K562 (cell line): ENCODE results near the gene NPM1. TPM values are rescaled to one million over a fixed set of nuclear protein-coding genes. Genes with fewer than 3 reads are reported as not detected.
A peak's percentile ranks its signal among the peaks of the same experiment; 100 is the strongest.

ENCODE experiments used
- ATAC-seq: fragments of 200-7000 bp; cut with Tn5 transposase; 3 replicates; pipeline ENCODE4 v1.9.1; 2020; ENCODE audit warnings: moderate library complexity
- BruUV-seq: library from RNA; stranded (reverse); fragments of 400-500 nt; replicated peaks from 2 replicates; lab custom pipeline; 2021; lab: Mats Ljungman, UMichigan
- CTCF ChIA-PET: fragments of 300-600 bp; formaldehyde crosslinking; extraction: SDS; loops from one replicate; lab custom pipeline; 2021; ENCODE audit warnings: low intra/inter-chr PET ratio; lab: Yijun Ruan, JAX
- POLR2A ChIA-PET: fragments of 300-600, 350-650 bp; sonication (Branson Sonifier 250); formaldehyde crosslinking; extraction: SDS; loops from one replicate; lab custom pipeline; 2021; ENCODE audit warnings: antibody characterized with exemption, inconsistent platforms; lab: Yijun Ruan, JAX
- DNase-seq, 4 experiments: peaks; one replicate each; pipeline versions ENCODE4 v3.0.0 to v3.0.0-alpha.2; 2011 to 2018; ENCODE audit warnings: low spot score in 3 of 4, mixed read lengths in 3 of 4; ENCODE audit errors: extremely low read depth in 1 of 4
- FAIRE-seq: peaks from 2 replicates; lab custom pipeline; 2011; peaks lifted over from hg19 to GRCh38; lab: Jason Lieb, UNC
- H2AFZ ChIP-seq: 2 replicates; pipeline ENCODE4 v1.6.0; 2011; ENCODE audit warnings: low read depth, low read length, control low read depth, inconsistent platforms
- H3K27ac ChIP-seq: fragments of 200-600 bp; 3 replicates; pipeline ENCODE4 v1.8.0; 2011; ENCODE audit warnings: low read depth, mild to moderate bottlenecking, control low read depth, inconsistent platforms, low read length, moderate library complexity, mixed read lengths; ENCODE audit errors: extremely low read depth
- H3K27me3 ChIP-seq, 2 experiments: fragments of 300-600 bp in 1 of 2; 2 replicates in 1 of 2; 3 replicates in 1 of 2; pipeline versions ENCODE4 v1.6.0 to v1.8.0; 2011; ENCODE audit warnings: inconsistent platforms in 2 of 2, low read length in 2 of 2, mild to moderate bottlenecking in 1 of 2, mixed read lengths in 1 of 2, moderate library complexity in 1 of 2; ENCODE audit not compliant: control insufficient read depth in 2 of 2, insufficient read depth in 2 of 2
- H3K36me3 ChIP-seq: fragments of 300-600 bp; 3 replicates; pipeline ENCODE4 v1.8.0; 2011; ENCODE audit warnings: mild to moderate bottlenecking, low read length, inconsistent platforms; ENCODE audit not compliant: control insufficient read depth, insufficient read depth
- H3K4me1 ChIP-seq, 2 experiments: fragments of 200-600 bp in 1 of 2; replicated peaks in 1 of 2; 2 replicates in 1 of 2; 3 replicates in 1 of 2; pipeline versions ENCODE4 v1.5.1 to v1.8.0; 2011; ENCODE audit warnings: inconsistent platforms in 2 of 2, low read length in 2 of 2, mild to moderate bottlenecking in 1 of 2, mixed read lengths in 1 of 2, moderate library complexity in 1 of 2; ENCODE audit not compliant: control insufficient read depth in 2 of 2, insufficient read depth in 2 of 2
- H3K4me2 ChIP-seq: 2 replicates; pipeline ENCODE4 v1.6.1; 2011; ENCODE audit warnings: low read length, control low read depth, inconsistent platforms, mixed read lengths; ENCODE audit not compliant: insufficient read depth
- H3K4me3 ChIP-seq: fragments of 200-600 bp; sonication (generic), shearing (Covaris generic); 2 replicates; pipeline ENCODE4 v1.5.1; 2016; ENCODE audit warnings: control low read depth, inconsistent platforms
- H3K79me2 ChIP-seq: fragments of 200-600 bp; 3 replicates; pipeline ENCODE4 v1.8.0; 2011; ENCODE audit warnings: low read length, inconsistent platforms; ENCODE audit not compliant: control insufficient read depth, insufficient read depth
- H3K9ac ChIP-seq, 2 experiments: 2 replicates each; pipeline versions ENCODE4 v1.6.0 to v1.6.1; 2011; ENCODE audit warnings: low read depth in 2 of 2, low read length in 2 of 2, control low read depth in 1 of 2, inconsistent platforms in 1 of 2, mild to moderate bottlenecking in 1 of 2, mixed read lengths in 1 of 2; ENCODE audit not compliant: insufficient read depth in 1 of 2
- H3K9me1 ChIP-seq: one replicate; pipeline ENCODE4 v1.6.0; 2011; ENCODE audit warnings: inconsistent platforms, mild to moderate bottlenecking, low read length, moderate library complexity; ENCODE audit not compliant: control insufficient read depth, insufficient read depth
- H3K9me3 ChIP-seq: replicated peaks from 2 replicates; pipeline ENCODE4 v1.5.1; 2011; ENCODE audit warnings: low read depth, low read length, inconsistent platforms; ENCODE audit not compliant: control insufficient read depth, insufficient read depth
- H4K20me1 ChIP-seq: replicated peaks from 2 replicates; pipeline ENCODE4 v1.6.1; 2011; ENCODE audit warnings: low read length, inconsistent platforms, mixed read lengths; ENCODE audit not compliant: control insufficient read depth, insufficient read depth
- DIDO1 ChIP-seq: fragments of 450-650 bp; IDR thresholded peaks from 2 replicates; pipeline ENCODE4 v1.6.1; 2016; ENCODE audit warnings: low read depth, missing biosample characterization, missing genetic modification characterization
- MAFG ChIP-seq: fragments of 450-650 bp; conservative IDR thresholded peaks from 2 replicates; pipeline ENCODE4 v1.6.1; 2016; ENCODE audit warnings: missing genetic modification characterization, missing compliant biosample characterization
- MBD1 ChIP-seq: fragments of 250-450 bp; sonication (Bioruptor Pico); IDR thresholded peaks from 2 replicates; pipeline ENCODE4 v1.8.0; 2022; ENCODE audit warnings: inconsistent platforms
- NFYB ChIP-seq: IDR thresholded peaks from 2 replicates; pipeline ENCODE4 v1.6.1; 2011; ENCODE audit warnings: mild to moderate bottlenecking, moderate library complexity; ENCODE audit not compliant: insufficient read length; ENCODE audit errors: extremely low read depth
- PREB ChIP-seq: sonication (generic); formaldehyde crosslinking; IDR thresholded peaks from 2 replicates; pipeline ENCODE4 v1.8.1; 2023; ENCODE audit warnings: mild to moderate bottlenecking, missing genetic modification reagents
- RAD21 ChIP-seq, 2 experiments: fragments of 250-450 bp in 1 of 2; fragments of 450-650 bp in 1 of 2; sonication (Bioruptor Pico) in 1 of 2; formaldehyde crosslinking in 1 of 2; IDR thresholded peaks in 1 of 2; conservative IDR thresholded peaks in 1 of 2; 2 replicates each; pipeline versions ENCODE4 v1.4.0 to v1.8.0; 2020 to 2022; ENCODE audit warnings: mild to moderate bottlenecking in 2 of 2, moderate library complexity in 1 of 2
- ZNF239 ChIP-seq: fragments of 250-450 bp; sonication (Bioruptor Pico); IDR thresholded peaks from 2 replicates; pipeline ENCODE4 v1.4.0; 2020; ENCODE audit warnings: mild to moderate bottlenecking
- ZNF24 ChIP-seq: fragments of 450-650 bp; IDR thresholded peaks from 2 replicates; pipeline ENCODE4 v1.6.1; 2016
- ZNF431 ChIP-seq: sonication (generic); formaldehyde crosslinking; IDR thresholded peaks from 2 replicates; pipeline ENCODE4 v1.8.0; 2022; ENCODE audit warnings: mild to moderate bottlenecking, missing genetic modification reagents
- ZNF766 ChIP-seq: fragments of 200-800 bp; sonication (Bioruptor generic); conservative IDR thresholded peaks from 2 replicates; pipeline ENCODE4 v1.6.1; 2016; ENCODE audit warnings: missing genetic modification characterization, missing compliant biosample characterization
- WGBS: fragments of 100-300 bp; shearing (Covaris generic); methylation state at CpG from one replicate; pipeline ENCODE4 v1.1.6; 2016; ENCODE audit warnings: low coverage, mixed read lengths; ENCODE audit not compliant: insufficient coverage; ENCODE audit errors: missing lambda C conversion rate; 5-methylcytosine and 5-hydroxymethylcytosine counted together
- in situ Hi-C: fragments of 300-500 bp; cut with MboI; formaldehyde crosslinking; loops from 4 replicates; pipeline ENCODE4 v1.15.0; 2018; ENCODE audit warnings: inconsistent platforms, mixed read lengths
- intact Hi-C: fragments of 100-400 bp; cut with micrococcal nuclease; formaldehyde crosslinking; loops from 2 replicates; pipeline ENCODE4 v1.14.2; 2022
- polyA plus RNA-seq, 8 experiments: library from polyadenylated mRNA; depleted of rRNA in 4 of 8; stranded (reverse) in 5 of 8; unstranded in 3 of 8; fragments of >200 nt; fragmentation: Nextera tagmentation in 2 of 8; fragmentation: Illumina TruSeq in 1 of 8; extraction: Ambion mirVana in 2 of 8; extraction: Trizol in 1 of 8; gene quantifications; 2 replicates each; pipeline versions ENCODE4 v1.2.1 to v1.2.3, GENCODE V29; 2011 to 2014; ENCODE audit warnings: inconsistent platforms in 1 of 8, missing spikeins in 1 of 8
- total RNA-seq, 7 experiments: library from RNA; depleted of rRNA in 6 of 7; stranded (reverse); fragments of >200 nt in 6 of 7; fragmentation: Illumina TruSeq in 2 of 7; extraction: Trizol in 2 of 7; gene quantifications; 2 replicates each; pipeline versions ENCODE4 v1.2.1 to v1.2.3, GENCODE V29; 2011 to 2021; ENCODE audit warnings: low replicate concordance in 1 of 7
- TF ChIP-seq, protein P1 (sequence below): sonication (generic); formaldehyde crosslinking; IDR thresholded peaks from 2 replicates; pipeline ENCODE4 v1.9.0; 2022; ENCODE audit warnings: mild to moderate bottlenecking, missing genetic modification reagents

The NPM1 gene
- total and polyA plus RNA-seq, 9 of the 15 experiments (the other 6 are each of a cell fraction or from before 2014, with no cell fraction given): 2,438 to 6,909 (median 5,639) TPM

- H3K4me1 ChIP-seq: peaks cover 0 to 7% of the 10 kb centered on the region in 2 experiments; a peak in 2 of 5 replicates
Measured at GRCh38 chr5:171455522-171455921, 67.9 kb downstream of the NPM1 start.

DNA sequence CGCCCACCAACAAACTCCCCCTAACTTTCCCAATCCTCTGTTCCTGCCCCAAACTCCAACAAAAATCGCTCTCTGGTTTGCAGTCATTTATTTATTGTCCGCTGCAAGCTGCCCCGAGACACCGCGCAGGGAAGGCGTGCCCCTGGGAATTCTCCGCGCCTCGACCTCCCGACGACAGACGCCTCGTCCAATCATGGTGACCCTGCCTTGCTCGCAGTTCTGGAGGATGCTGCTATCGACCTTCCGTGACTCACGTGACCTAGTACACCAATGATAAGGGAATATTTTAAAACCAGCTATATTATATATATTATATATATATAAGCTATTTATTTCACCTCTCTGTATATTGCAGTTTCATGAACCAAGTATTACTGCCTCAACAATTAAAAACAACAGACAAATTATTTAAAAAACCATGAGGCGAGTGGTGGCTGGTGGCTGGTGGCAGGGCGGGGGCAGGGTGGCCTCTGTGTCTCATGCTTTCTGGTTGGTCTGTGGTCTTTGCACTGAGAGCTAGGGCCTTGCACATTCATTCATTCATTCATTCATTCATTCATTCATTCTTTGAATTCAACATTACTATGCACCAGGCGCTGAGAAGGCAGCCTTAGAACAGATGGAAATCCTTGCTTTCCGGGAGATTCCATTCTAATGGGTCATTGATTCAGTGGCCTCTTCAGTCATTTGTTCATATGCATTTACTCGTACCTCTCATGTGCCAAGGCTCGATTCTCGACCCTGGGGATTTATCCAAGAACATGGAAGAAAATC, 69.7 kb downstream of the NPM1 start:
- H3K4me3 ChIP-seq: no peak overlapping the region
- peak in 3 of 4 experiments; percentile 30 to 50 (median 49) for DNase-seq
- BruUV-seq: no TSS peak
- H3K79me2 ChIP-seq: no peaks in the 10 kb centered on the region
- H3K27ac ChIP-seq: no peak overlapping the region
- H3K4me2 ChIP-seq: no peak overlapping the region
- no peak for ATAC-seq
- POLR2A ChIA-PET: no interaction called here
- 0 out of 5 replicates have a peak, but pooled peaks cover 0 to under 1% of the 10 kb centered on the region in 2 experiments for H3K4me1 ChIP-seq
- FAIRE-seq: no peak
- in situ Hi-C loops: no loop called here
- no peaks in the 10 kb centered on the region for H3K9me3 ChIP-seq
- intact Hi-C loops: no loop called here
- H4K20me1 ChIP-seq: no peaks in the 10 kb centered on the region
- no peak overlapping the region for H2AFZ ChIP-seq
- CTCF ChIA-PET: no interaction called here
- H3K36me3 ChIP-seq: no peaks in the 10 kb centered on the region
- H3K9me1 ChIP-seq: no peaks in the 10 kb centered on the region
- H3K9ac ChIP-seq: no peak overlapping the region
- WGBS: 18% methylated on average over 25 of the region's 25 CpGs
- peaks cover 29 to 68% of the 10 kb centered on the region in 2 experiments for H3K27me3 ChIP-seq
- TF ChIP-seq MAFG (tag): no peak
- TF ChIP-seq ZNF239 (CRISPR knock-in tag): no peak
- no peak for TF ChIP-seq PREB (CRISPR knock-in tag)
- TF ChIP-seq ZNF24: peak; percentile 89
- TF ChIP-seq RAD21 (CRISPR knock-in tag; conservative IDR thresholded peaks at IDR 0.05 in 1 of 2, IDR thresholded peaks at IDR 0.05 in 1 of 2): no peak
- TF ChIP-seq MBD1 (CRISPR knock-in tag): no peak
- no peak for TF ChIP-seq DIDO1

More at GRCh38 chr5:171455522-171455921, 67.9 kb downstream of the NPM1 start:
- H3K4me3 ChIP-seq: no peak overlapping the region
- TF ChIP-seq ZNF766: no peak
- no peak for TF ChIP-seq ZNF431
- peak; percentile 48 for TF ChIP-seq NFYB
- TF ChIP-seq, protein P1, sequence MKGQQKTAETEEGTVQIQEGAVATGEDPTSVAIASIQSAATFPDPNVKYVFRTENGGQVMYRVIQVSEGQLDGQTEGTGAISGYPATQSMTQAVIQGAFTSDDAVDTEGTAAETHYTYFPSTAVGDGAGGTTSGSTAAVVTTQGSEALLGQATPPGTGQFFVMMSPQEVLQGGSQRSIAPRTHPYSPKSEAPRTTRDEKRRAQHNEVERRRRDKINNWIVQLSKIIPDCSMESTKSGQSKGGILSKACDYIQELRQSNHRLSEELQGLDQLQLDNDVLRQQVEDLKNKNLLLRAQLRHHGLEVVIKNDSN (CRISPR knock-in tag): peak; percentile 24; the same call in 1 of the 2 replicates
- no peaks in the 10 kb centered on the region for H3K9me3 ChIP-seq
- H3K79me2 ChIP-seq: no peaks in the 10 kb centered on the region
- BruUV-seq: no TSS peak
- ChIA-PET CTCF (no interaction called here), POLR2A (no interaction called here)
- in situ Hi-C loops: no loop called here
- H3K27me3 ChIP-seq: peaks cover 29 to 75% of the 10 kb centered on the region in 2 experiments
- no peaks in the 10 kb centered on the region for H3K9me1 ChIP-seq
- no peak overlapping the region for H3K9ac ChIP-seq
- no peaks in the 10 kb centered on the region for H3K36me3 ChIP-seq
- ATAC-seq (0 out of 3 replicates have a peak, but pooled peaks have one; percentile 17), DNase-seq (peak in 1 of 4 experiments; percentile 32), FAIRE-seq (no peak)
- no peak overlapping the region for H3K27ac ChIP-seq
- 0% methylated on average over 2 of the region's 2 CpGs for WGBS
- intact Hi-C loops: no loop called here
- H3K4me2 ChIP-seq: no peak overlapping the region
- no peaks in the 10 kb centered on the region for H4K20me1 ChIP-seq
- H2AFZ ChIP-seq: no peak overlapping the region
